ENCODE measurements around the gene CFAP100. TPM values are rescaled to one million over a fixed set of nuclear protein-coding genes. Genes with fewer than 3 reads are reported as not detected.

CFAP100 gene
- total and polyA plus RNA-seq, 12 donors, result 0.17 TPM; not detected in 11

DNA sequence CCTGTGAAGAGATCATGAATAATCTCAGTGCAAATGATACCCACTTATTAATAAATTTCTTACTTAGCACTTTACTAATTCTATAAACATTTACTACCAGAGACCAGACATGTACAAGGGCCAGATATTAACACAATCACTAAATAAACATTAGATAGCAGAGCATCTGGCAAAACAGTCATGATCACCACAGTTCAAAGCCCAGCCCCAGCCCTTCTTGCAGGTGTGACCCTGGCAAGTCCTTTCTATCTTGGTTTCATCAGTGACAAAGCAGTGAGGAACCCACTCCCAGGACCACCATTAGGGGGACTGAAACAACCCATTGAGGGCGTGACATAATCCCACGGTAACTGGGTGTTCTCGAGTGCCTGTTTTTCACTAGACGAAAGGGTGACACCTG, 69.4 kb downstream of the CFAP100 start:
- Histone ChIP-seq H3K4me1 (replicated peaks in 1 of 2) (peaks cover 0 to 18% of the 10 kb centered on the region in 2 donors), H3K27ac (no peak overlapping the region), H3K27me3 (no peaks in the 10 kb centered on the region), H3K4me3 (no peak overlapping the region), H3K9me3 (replicated peaks in 1 of 3) (no peaks in the 10 kb centered on the region), H3K36me3 (replicated peaks in 1 of 2) (peaks cover 0 to 98% of the 10 kb centered on the region in 2 donors)
- DNase-seq, result peak in 1 of 7 donors; percentile 11
- no peak for TF ChIP-seq POLR2A (IDR thresholded peaks at IDR 0.05)
- TF ChIP-seq, protein P1, sequence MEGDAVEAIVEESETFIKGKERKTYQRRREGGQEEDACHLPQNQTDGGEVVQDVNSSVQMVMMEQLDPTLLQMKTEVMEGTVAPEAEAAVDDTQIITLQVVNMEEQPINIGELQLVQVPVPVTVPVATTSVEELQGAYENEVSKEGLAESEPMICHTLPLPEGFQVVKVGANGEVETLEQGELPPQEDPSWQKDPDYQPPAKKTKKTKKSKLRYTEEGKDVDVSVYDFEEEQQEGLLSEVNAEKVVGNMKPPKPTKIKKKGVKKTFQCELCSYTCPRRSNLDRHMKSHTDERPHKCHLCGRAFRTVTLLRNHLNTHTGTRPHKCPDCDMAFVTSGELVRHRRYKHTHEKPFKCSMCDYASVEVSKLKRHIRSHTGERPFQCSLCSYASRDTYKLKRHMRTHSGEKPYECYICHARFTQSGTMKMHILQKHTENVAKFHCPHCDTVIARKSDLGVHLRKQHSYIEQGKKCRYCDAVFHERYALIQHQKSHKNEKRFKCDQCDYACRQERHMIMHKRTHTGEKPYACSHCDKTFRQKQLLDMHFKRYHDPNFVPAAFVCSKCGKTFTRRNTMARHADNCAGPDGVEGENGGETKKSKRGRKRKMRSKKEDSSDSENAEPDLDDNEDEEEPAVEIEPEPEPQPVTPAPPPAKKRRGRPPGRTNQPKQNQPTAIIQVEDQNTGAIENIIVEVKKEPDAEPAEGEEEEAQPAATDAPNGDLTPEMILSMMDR (IDR thresholded peaks at IDR 0.05), result no peak
- intact Hi-C loops (cut with DNase I), result no loop called here
- WGBS, 4 donors, result 83 to 97% (median 86%) methylated on average over 4 of the region's 4 CpGs

DNA sequence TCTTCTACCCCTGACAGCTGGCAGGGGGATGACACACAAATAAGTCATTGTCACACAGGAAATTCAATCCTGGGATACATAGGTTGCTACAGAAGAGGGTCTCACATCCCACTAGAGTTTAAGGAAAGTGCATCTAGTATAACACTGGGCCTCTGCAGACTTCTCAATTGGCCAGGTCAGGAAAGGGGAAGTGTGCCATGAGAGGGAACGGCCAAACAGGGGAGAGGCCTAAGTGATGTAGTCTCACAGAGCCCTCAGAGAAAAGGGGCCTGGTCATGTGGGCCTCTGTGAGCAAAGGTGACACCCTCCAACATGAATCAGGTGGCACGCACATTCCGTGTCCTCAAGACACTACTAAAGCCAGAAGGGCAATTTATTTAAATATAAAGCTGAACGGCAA, 69.8 kb downstream of the CFAP100 start:
- intact Hi-C loops (cut with DNase I), result no loop called here
- DNase-seq, result peak in 1 of 7 donors; percentile 18
- TF ChIP-seq POLR2A (IDR thresholded peaks at IDR 0.05), result no peak
- TF ChIP-seq, protein P1 (IDR thresholded peaks at IDR 0.05), result no peak
- 64 to 80% (median 66%) methylated on average over 4 of the region's 4 CpGs for WGBS, 4 donors
- Histone ChIP-seq H3K4me3 (no peak overlapping the region), H3K27ac (no peak overlapping the region), H3K36me3 (replicated peaks in 1 of 2) (peaks cover 0 to 98% of the 10 kb centered on the region in 2 donors), H3K27me3 (no peaks in the 10 kb centered on the region), H3K9me3 (replicated peaks in 1 of 3) (no peaks in the 10 kb centered on the region), H3K4me1 (replicated peaks in 1 of 2) (peaks cover 0 to 18% of the 10 kb centered on the region in 2 donors)

DNA sequence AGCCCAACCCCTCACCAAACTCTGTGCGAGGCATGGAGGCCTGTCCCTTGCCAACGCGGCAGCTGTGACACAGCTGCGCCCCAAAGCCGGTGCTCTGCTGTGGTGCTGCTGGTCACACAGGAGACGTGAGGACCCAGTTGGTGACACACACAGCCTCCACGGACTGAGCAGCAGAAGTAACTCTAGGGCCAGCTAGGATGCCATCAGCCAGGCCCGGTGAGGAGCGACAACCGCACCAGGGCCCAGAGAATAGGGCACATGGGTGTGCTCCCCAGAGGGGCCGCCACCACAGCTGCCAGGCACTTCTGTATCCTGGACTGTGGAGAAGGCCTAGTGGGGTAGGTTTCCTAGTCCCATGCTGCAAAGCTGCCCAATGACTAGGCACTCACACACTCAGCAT, 70.3 kb downstream of the CFAP100 start:
- no peak overlapping the region for H3K4me3 ChIP-seq
- H3K27ac ChIP-seq, result no peak overlapping the region
- peaks cover 0 to 98% of the 10 kb centered on the region in 2 donors for H3K36me3 ChIP-seq (replicated peaks in 1 of 2)
- no peak for TF ChIP-seq POLR2A (IDR thresholded peaks at IDR 0.05)
- TF ChIP-seq, protein P1 (IDR thresholded peaks at IDR 0.05), result no peak
- peak in 1 of 7 donors; percentile 11 for DNase-seq
- intact Hi-C loops (cut with DNase I), result no loop called here
- H3K4me1 ChIP-seq (replicated peaks in 1 of 2), result peaks cover 0 to 18% of the 10 kb centered on the region in 2 donors
- no peaks in the 10 kb centered on the region for H3K27me3 ChIP-seq
- H3K9me3 ChIP-seq (replicated peaks in 1 of 3), result no peaks in the 10 kb centered on the region
- WGBS, 4 donors, result 90 to 96% (median 94%) methylated on average over 4 to 11 of the region's 11 CpGs

DNA sequence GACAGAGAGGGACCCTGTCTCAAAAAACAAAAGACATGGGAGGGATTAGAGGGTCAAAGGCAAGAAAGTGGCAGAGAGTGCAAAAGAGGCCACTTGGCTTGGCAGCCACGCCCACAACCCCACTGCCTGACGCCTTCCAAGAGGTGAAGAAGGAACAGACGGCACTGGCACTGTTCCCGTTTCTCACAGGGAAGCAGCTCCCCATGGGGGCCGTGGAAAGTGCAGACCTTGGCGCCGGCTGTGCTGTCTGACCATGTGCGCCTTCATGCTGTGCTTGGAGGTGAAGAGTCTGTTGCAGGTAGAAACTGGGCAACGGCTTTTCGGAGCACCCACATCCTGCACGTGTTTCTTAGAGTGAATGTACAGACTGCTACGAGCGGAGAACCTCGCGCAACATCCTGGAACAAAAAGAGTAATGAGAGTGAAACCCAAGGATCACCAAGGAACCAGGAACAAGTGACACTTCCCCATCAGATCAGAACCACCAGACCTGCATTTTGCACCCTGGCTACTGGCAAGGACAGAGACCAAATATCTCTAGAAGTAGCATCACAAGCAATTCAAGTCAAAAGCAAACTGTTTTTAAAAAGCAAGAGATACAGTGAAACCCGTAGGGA, 71.3 kb downstream of the CFAP100 start:
- intact Hi-C loops (cut with DNase I), result no loop called here
- TF ChIP-seq, protein P1 (IDR thresholded peaks at IDR 0.05), result no peak
- TF ChIP-seq POLR2A (IDR thresholded peaks at IDR 0.05), result no peak
- Histone ChIP-seq H3K4me1 (replicated peaks in 1 of 2) (peaks cover 0 to 18% of the 10 kb centered on the region in 2 donors), H3K4me3 (no peak overlapping the region), H3K9me3 (replicated peaks in 1 of 3) (no peaks in the 10 kb centered on the region), H3K27me3 (no peaks in the 10 kb centered on the region), H3K36me3 (replicated peaks in 1 of 2) (peaks cover 0 to 98% of the 10 kb centered on the region in 2 donors), H3K27ac (peak overlapping the region in 1 of 5 donors; percentile 48)
- peak in 4 of 7 donors; percentile 34 to 52 (median 47) for DNase-seq
- 65 to 87% (median 75%) methylated on average over 11 to 16 of the region's 16 CpGs for WGBS, 4 donors

Measured in adrenal gland (tissue), 12 donors.